ENCODE results near the gene CNTN1.

GRCh38 chr12:40999210-40999609 lies 307.0 kb downstream of the CNTN1 start:
- TF ChIP-seq TAF1 (CRISPR knock-in tag; IDR thresholded peaks at IDR 0.05) (no peak), ZFP90 (CRISPR knock-in tag; IDR thresholded peaks at IDR 0.05; ENCODE audit: borderline replicate concordance) (no peak), POLR2A (IDR thresholded peaks at IDR 0.05; ENCODE audit: insufficient read depth in 1 of 2, low read depth in 2 of 2, low read length in 2 of 2) (no peak), RAD51 (IDR thresholded peaks at IDR 0.05; ENCODE audit: borderline replicate concordance) (no peak), MAX (IDR thresholded peaks at IDR 0.05) (no peak), AKAP8 (CRISPR knock-in tag; IDR thresholded peaks at IDR 0.05) (no peak), ZSCAN20 (CRISPR knock-in tag; IDR thresholded peaks at IDR 0.05; ENCODE audit: borderline replicate concordance) (no peak), REST (IDR thresholded peaks at IDR 0.05; ENCODE audit: borderline replicate concordance in 1 of 2, low read depth in 1 of 2, low read length in 2 of 2) (no peak), KDM4B (CRISPR knock-in tag; IDR thresholded peaks at IDR 0.05) (no peak)
- TF ChIP-seq, protein P1, sequence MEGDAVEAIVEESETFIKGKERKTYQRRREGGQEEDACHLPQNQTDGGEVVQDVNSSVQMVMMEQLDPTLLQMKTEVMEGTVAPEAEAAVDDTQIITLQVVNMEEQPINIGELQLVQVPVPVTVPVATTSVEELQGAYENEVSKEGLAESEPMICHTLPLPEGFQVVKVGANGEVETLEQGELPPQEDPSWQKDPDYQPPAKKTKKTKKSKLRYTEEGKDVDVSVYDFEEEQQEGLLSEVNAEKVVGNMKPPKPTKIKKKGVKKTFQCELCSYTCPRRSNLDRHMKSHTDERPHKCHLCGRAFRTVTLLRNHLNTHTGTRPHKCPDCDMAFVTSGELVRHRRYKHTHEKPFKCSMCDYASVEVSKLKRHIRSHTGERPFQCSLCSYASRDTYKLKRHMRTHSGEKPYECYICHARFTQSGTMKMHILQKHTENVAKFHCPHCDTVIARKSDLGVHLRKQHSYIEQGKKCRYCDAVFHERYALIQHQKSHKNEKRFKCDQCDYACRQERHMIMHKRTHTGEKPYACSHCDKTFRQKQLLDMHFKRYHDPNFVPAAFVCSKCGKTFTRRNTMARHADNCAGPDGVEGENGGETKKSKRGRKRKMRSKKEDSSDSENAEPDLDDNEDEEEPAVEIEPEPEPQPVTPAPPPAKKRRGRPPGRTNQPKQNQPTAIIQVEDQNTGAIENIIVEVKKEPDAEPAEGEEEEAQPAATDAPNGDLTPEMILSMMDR (CRISPR knock-in tag; IDR thresholded peaks at IDR 0.05): no peak
- TF ChIP-seq, protein P2, sequence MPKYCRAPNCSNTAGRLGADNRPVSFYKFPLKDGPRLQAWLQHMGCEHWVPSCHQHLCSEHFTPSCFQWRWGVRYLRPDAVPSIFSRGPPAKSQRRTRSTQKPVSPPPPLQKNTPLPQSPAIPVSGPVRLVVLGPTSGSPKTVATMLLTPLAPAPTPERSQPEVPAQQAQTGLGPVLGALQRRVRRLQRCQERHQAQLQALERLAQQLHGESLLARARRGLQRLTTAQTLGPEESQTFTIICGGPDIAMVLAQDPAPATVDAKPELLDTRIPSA (CRISPR knock-in tag; IDR thresholded peaks at IDR 0.05; ENCODE audit: borderline replicate concordance): no peak

Data from HepG2 (cell line).